ENCODE data around the gene TSPAN6. TPM values are rescaled to one million over a fixed set of nuclear protein-coding genes. Genes with fewer than 3 reads are reported as not detected.

Gene TSPAN6
- total RNA-seq, 1 donor from 2014 or later, result not detected

- intact Hi-C loops (cut with micrococcal nuclease), result no loop called here
These were observed 12.1 kb upstream of the TSPAN6 start for GRCh38 chrX:100648458-100649417.

GRCh38 chrX:100647739-100648138 lies 11.1 kb upstream of the TSPAN6 start:
- intact Hi-C loops (cut with micrococcal nuclease), result no loop called here

DNA sequence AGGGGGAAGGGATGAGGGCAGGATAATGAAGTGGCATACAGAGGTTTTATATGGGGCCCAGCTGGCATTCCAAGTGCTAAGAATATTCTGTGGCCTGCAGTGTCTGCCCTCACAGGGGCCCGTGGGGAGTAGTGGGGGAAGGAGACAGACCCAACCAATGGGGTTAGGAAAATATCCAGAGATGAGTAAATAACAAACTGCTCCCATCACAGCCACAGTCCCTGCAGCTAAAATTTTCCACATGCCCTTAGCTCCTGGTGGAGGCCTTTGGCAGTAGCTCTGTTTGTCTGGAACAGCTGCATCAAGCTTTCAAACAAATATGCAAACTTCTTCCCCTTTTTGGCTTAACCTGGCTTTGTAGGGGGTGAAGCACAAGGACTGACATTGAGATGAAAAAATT lies 10.5 kb upstream of the TSPAN6 start:
- intact Hi-C loops (cut with micrococcal nuclease), result no loop called here

GRCh38 chrX:100645106-100645505 lies 8.5 kb upstream of the TSPAN6 start:
- intact Hi-C loops (cut with micrococcal nuclease), result no loop called here

GRCh38 chrX:100643956-100644860 lies 7.6 kb upstream of the TSPAN6 start, which contains the start of gene SRPX2:
SRPX2 (plus strand) TSS chrX:100644199; CDS start chrX:100646323, 2,124 bp downstream.
- intact Hi-C loops (cut with micrococcal nuclease), result no loop called here

DNA sequence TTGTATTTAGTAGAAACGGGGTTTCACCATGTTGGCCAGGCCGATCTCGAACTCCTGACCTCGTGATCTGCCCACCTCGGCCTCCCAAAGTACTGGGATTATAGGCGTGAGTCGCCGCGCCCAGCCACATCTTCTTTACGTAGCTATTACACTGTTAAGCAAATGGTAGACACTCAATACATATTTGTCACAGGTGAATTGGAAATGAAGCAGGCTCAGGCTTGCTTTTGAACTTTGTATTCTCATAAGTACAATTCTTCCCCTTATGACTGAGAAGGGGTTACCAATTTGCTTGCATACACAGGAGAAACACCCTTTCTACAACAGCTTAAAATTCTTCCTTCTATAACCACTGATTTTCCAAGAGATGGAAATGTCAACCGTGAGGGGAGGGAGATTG lies 6.6 kb upstream of the TSPAN6 start:
- intact Hi-C loops (cut with micrococcal nuclease), result no loop called here

DNA sequence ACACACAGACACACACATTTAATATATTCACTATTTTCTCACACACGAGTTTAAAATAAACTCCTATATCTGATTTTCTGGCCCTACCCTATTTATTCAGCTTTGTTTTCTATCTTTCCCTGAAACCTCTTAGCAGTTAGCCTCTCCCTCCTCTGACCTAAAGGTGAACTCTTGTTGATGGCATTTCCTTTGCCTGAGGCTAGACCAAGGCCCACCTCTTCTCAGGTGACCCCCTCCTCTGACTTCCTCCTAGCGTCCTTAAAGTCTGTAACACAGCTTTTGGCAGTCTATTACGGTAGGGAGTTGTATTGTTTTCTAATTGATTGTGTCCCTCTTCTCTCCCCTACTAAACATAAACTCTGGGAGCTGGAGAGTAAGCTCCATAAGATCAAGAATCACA lies 5.7 kb upstream of the TSPAN6 start:
- intact Hi-C loops (cut with micrococcal nuclease), result no loop called here

DNA sequence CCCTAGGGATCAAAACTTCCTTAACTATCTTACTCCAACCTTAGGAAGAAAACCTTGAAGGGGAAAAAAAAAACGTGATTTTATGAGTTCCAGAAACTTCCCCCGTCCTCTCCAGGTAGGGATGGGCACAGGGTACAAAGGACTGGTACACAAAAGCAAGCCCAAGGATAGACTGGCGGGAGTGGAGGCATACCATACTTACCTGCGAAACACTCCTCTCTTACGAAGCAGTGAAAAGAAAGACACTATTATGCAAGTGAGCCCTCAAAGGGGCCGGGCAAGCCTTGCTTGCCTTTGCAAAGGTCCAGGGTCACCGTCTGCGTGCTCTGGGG lies 651 bp downstream of the TSPAN6 start:
- intact Hi-C loops (cut with micrococcal nuclease), result loop anchor here (1.0 to 2.0 kb wide), 4 partner anchors 21 to 755 kb away; partner anchors contain the start of gene RPL36A

- intact Hi-C loops (cut with micrococcal nuclease), result no loop called here
These were observed 1.6 kb downstream of the TSPAN6 start for GRCh38 chrX:100635040-100635439.

- intact Hi-C loops (cut with micrococcal nuclease), result no loop called here
These were observed 10.6 kb downstream of the TSPAN6 start for GRCh38 chrX:100625985-100626491.

GRCh38 chrX:100623001-100623400 lies 13.6 kb downstream of the TSPAN6 start:
- intact Hi-C loops (cut with micrococcal nuclease), result no loop called here

- intact Hi-C loops (cut with micrococcal nuclease), result loop anchor here (1.0 kb wide), 1 partner anchor 21 kb away; the partner anchor contains the start of gene TSPAN6
These were observed 21.6 kb downstream of the TSPAN6 start for GRCh38 chrX:100615005-100615404.

DNA sequence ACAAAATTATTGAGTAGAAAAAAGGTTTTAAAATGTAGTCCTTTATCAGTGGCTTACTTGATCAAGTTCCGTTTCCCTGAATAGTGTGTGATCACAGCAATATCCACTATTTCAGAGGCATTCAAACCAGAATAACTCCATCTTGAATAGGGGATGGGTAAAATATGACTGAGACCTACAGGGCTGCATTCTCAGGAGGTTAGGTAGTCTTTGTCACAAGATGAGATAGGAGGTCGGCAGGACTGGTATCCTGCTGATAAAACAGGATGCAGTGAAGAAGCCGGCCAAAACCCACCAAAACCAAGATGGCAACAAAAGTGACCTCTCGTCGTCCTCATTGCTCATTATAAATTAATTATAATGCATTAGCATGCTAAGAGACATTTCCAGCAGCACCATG lies 24.7 kb downstream of the TSPAN6 start:
- intact Hi-C loops (cut with micrococcal nuclease), result no loop called here

- intact Hi-C loops (cut with micrococcal nuclease), result no loop called here
These were observed 27.0 kb downstream of the TSPAN6 start for GRCh38 chrX:100609591-100609990.

DNA sequence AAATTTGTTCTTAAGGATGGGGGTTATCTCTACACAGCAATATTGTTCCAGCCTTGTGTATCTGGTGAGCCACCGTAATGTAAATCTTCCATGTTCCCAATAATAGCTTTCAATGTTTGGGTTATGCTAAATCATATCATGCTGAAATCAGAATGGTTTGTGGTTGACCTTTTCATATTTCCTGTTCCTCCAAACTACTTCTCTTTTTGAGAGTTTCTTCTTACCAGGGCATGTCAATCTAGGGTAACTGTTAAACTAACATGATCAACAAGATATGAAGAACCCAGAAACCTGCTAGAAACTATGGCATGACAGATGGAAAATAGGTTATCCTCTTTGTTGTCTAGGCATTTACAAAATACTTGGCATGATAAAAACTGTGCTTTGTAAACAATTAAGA lies 29.9 kb downstream of the TSPAN6 start:
- intact Hi-C loops (cut with micrococcal nuclease), result no loop called here

DNA sequence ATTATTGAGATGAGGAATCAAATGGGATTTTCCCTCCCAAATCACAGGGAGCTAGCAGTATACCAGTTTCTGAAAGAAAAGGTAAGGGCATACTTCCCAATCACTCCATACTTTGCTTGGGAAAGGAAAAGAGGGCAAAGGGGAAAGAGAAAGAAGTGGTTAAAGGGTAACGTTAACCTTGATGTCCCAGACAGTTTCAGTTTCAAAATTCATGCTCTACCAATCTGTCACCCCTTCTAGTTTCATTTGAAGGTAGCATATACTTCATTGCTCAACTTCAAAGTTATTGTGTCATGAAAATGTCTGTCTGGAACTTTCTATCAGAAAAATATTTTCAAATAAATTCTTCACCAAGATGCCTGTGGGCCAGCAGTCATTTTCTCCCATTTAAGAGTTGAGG lies 35.8 kb downstream of the TSPAN6 start:
- intact Hi-C loops (cut with micrococcal nuclease), result no loop called here

GRCh38 chrX:100600340-100600739 lies 36.3 kb downstream of the TSPAN6 start:
- intact Hi-C loops (cut with micrococcal nuclease), result no loop called here

DNA sequence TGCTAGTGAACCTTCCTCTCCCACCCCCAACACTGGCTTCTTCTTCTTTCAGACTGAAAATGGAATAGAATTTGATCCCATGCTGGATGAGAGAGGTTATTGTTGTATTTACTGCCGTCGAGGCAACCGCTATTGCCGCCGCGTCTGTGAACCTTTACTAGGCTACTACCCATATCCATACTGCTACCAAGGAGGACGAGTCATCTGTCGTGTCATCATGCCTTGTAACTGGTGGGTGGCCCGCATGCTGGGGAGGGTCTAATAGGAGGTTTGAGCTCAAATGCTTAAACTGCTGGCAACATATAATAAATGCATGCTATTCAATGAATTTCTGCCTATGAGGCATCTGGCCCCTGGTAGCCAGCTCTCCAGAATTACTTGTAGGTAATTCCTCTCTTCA lies 37.1 kb downstream of the TSPAN6 start:
- intact Hi-C loops (cut with micrococcal nuclease), result no loop called here

DNA sequence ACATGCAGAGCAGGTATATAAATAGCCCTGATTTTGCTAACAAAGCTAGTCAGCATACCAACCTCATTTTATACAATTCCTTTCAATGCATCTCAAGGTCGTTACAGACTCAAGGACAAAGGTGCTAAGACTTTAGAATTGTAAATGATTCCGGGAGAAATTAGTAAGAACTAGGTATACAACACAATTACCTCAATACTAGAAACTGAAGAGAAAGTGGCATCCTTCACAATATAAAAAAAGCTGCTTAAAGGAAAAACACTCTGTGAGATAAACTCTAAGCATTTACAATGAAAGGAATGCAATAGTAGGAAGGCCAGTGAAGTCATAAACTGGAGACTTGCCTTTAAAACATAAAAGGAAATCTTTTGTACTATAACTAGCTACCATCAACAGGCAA lies 40.0 kb downstream of the TSPAN6 start:
- intact Hi-C loops (cut with micrococcal nuclease), result no loop called here

DNA sequence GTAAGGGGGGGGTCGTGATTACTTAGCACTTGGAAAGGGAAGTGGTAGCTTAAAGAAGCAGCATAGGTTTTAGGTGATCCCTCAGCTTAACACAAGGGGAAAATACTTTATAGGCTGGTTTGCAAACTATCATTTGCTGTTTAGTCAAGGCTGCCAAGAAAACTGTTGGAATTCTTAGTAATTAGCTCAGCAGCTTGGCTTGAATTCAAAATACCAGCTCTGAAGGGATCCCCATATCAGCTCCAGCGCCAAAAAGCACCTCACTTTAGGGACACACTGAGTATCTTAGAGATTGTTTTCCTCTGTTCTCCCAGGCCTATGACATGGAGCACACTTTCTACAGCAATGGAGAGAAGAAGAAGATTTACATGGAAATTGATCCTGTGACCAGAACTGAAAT lies 43.0 kb downstream of the TSPAN6 start:
- intact Hi-C loops (cut with micrococcal nuclease), result no loop called here

DNA sequence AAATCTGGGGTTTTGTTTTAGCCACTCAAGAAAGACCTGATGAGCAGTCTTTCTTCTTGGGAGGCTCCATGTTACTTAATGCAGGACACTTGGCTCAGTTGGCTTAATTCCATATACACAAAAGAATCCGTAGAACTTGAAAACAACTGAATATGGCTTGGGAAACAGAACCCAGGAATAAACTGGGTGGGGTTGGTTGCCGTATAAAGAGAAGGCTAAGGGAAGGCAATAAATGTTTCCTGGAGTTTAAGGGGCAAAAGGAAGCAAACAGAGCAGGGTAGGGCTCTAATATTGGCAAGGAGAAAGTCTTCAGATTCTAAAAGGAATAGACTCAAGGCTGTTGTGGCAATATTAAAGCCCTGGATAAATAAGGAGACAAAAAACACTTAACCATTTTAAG lies 43.5 kb downstream of the TSPAN6 start:
- intact Hi-C loops (cut with micrococcal nuclease), result no loop called here
